K562 (cell line): ENCODE results near the gene ELF2. TPM values are rescaled to one million over a fixed set of nuclear protein-coding genes. Genes with fewer than 3 reads are reported as not detected.
A peak's percentile ranks its signal among the peaks of the same experiment; 100 is the strongest.

Experiments
- ARHGAP35 ChIP-seq: fragments of 450-650 bp; IDR thresholded peaks from 2 replicates; pipeline ENCODE4 v1.6.1; 2018; ENCODE audit not compliant: partially characterized antibody
- CBX1 ChIP-seq: sonication (generic); IDR thresholded peaks from 2 replicates; pipeline ENCODE4 v1.6.1; 2016; ENCODE audit warnings: antibody characterized with exemption, low read depth, mild to moderate bottlenecking
- CHD7 ChIP-seq: fragments of 200-600 bp; sonication (generic); IDR thresholded peaks from one replicate; pipeline ENCODE4 v1.6.1; 2012; ENCODE audit warnings: mild to moderate bottlenecking, low read depth, low read length, inconsistent platforms
- EGR1 ChIP-seq: fragments of 450-650 bp; conservative IDR thresholded peaks from 2 replicates; pipeline ENCODE4 v1.6.1; 2017; ENCODE audit warnings: mild to moderate bottlenecking
- FOXA1 ChIP-seq: fragments of 450-650 bp; IDR thresholded peaks from 2 replicates; pipeline ENCODE4 v1.6.1; 2016; ENCODE audit warnings: mild to moderate bottlenecking, borderline replicate concordance
- GABPB1 ChIP-seq: sonication (generic); formaldehyde crosslinking; IDR thresholded peaks from 2 replicates; pipeline ENCODE4 v1.8.0; 2022; ENCODE audit warnings: mild to moderate bottlenecking, missing genetic modification reagents
- MTA2 ChIP-seq: fragments of 450-650 bp; IDR thresholded peaks from 2 replicates; pipeline ENCODE4 v1.6.1; 2016; ENCODE audit warnings: low read depth
- POLR2H ChIP-seq: IDR thresholded peaks from 2 replicates; pipeline ENCODE4 v1.6.1; 2016; ENCODE audit warnings: missing genetic modification characterization, low read depth, mild to moderate bottlenecking, control low read depth, missing compliant biosample characterization, moderate library complexity
- RBM34 ChIP-seq: fragments of 200-400 bp; formaldehyde crosslinking; IDR thresholded peaks from 2 replicates; pipeline ENCODE4 v1.6.1; 2018; ENCODE audit warnings: low read length, borderline replicate concordance; ENCODE audit not compliant: insufficient read depth
- SAFB ChIP-seq: fragments of 200-400 bp; formaldehyde crosslinking; IDR thresholded peaks from 2 replicates; pipeline ENCODE4 v1.6.1; 2017; ENCODE audit warnings: low read depth, low read length, borderline replicate concordance
- SAP30 ChIP-seq: fragments of 200-600 bp; sonication (generic); IDR thresholded peaks from 2 replicates; pipeline ENCODE4 v1.6.1; 2012; ENCODE audit warnings: borderline replicate concordance, low read depth, mild to moderate bottlenecking, moderate library complexity, low read length, control low read depth, inconsistent platforms; ENCODE audit not compliant: insufficient read depth, poor library complexity, severe bottlenecking
- SREBF1 ChIP-seq: fragments of 150-350 bp; IDR thresholded peaks from 2 replicates; pipeline ENCODE4 v1.6.1; 2014; ENCODE audit warnings: antibody characterized with exemption, low read depth, low read length, borderline replicate concordance
- TOE1 ChIP-seq, 2 experiments: fragments of 450-650 bp in 1 of 2; sonication (generic) in 1 of 2; formaldehyde crosslinking in 1 of 2; IDR thresholded peaks; 2 replicates each; pipeline versions ENCODE4 v1.7.1 to v1.8.0; 2016 to 2022; ENCODE audit warnings: borderline replicate concordance in 2 of 2, mild to moderate bottlenecking in 2 of 2, antibody characterized with exemption in 1 of 2, inconsistent platforms in 1 of 2, low read depth in 1 of 2, missing genetic modification reagents in 1 of 2, moderate library complexity in 1 of 2
- TRIM24 ChIP-seq, 2 experiments: fragments of 450-650 bp; IDR thresholded peaks; 2 replicates each; pipeline ENCODE4 v1.6.1; 2016
- ZFX ChIP-seq: sonication (generic); formaldehyde crosslinking; IDR thresholded peaks from 2 replicates; pipeline ENCODE4 v1.8.0; 2022; ENCODE audit warnings: mild to moderate bottlenecking, missing genetic modification reagents, moderate library complexity
- ZNF140 ChIP-seq: fragments of 250-450 bp; sonication (Bioruptor Pico); IDR thresholded peaks from 2 replicates; pipeline ENCODE4 v1.8.0; 2021; ENCODE audit warnings: moderate library complexity, mild to moderate bottlenecking, inconsistent platforms
- ZNF311 ChIP-seq: fragments of 250-450 bp; sonication (Bioruptor Pico); IDR thresholded peaks from 2 replicates; pipeline ENCODE4 v1.4.0; 2020; ENCODE audit warnings: mild to moderate bottlenecking, moderate library complexity
- polyA plus RNA-seq, 8 experiments: library from polyadenylated mRNA; depleted of rRNA in 4 of 8; stranded (reverse) in 5 of 8; unstranded in 3 of 8; fragments of >200 nt; fragmentation: Nextera tagmentation in 2 of 8; fragmentation: Illumina TruSeq in 1 of 8; extraction: Ambion mirVana in 2 of 8; extraction: Trizol in 1 of 8; gene quantifications; 2 replicates each; pipeline versions ENCODE4 v1.2.1 to v1.2.3, GENCODE V29; 2011 to 2014; ENCODE audit warnings: inconsistent platforms in 1 of 8, missing spikeins in 1 of 8
- total RNA-seq, 7 experiments: library from RNA; depleted of rRNA in 6 of 7; stranded (reverse); fragments of >200 nt in 6 of 7; fragmentation: Illumina TruSeq in 2 of 7; extraction: Trizol in 2 of 7; gene quantifications; 2 replicates each; pipeline versions ENCODE4 v1.2.1 to v1.2.3, GENCODE V29; 2011 to 2021; ENCODE audit warnings: low replicate concordance in 1 of 7

Gene ELF2
- total and polyA plus RNA-seq, 9 of the 15 experiments (the other 6 are each of a cell fraction or from before 2014, with no cell fraction given): 9.4 to 58.7 (median 41.6) TPM

GRCh38 chr4:139015269-139015947, 161.6 kb downstream of the ELF2 start, which contains the start of gene NOCT (continued):
- TF ChIP-seq TOE1 (IDR thresholded peaks at IDR 0.05; ENCODE audit: borderline replicate concordance) (peak; percentile 98), TOE1 (CRISPR knock-in tag; IDR thresholded peaks at IDR 0.05; ENCODE audit: borderline replicate concordance, low read depth) (no peak), ZNF311 (no peak), CBX1 (peak; percentile 70; the same call in 1 of the 2 replicates), SAFB (0 out of 2 replicates have a peak, but pooled peaks have one; percentile 7), ZNF140 (CRISPR knock-in tag) (no peak), EGR1 (peak; percentile 83), RBM34 (peak; percentile 70; the same call in 1 of the 2 replicates), FOXA1 (no peak), SREBF1 (0 out of 2 replicates have a peak, but pooled peaks have one; percentile 32), SAP30 (peak; percentile 94), MTA2 (no peak), POLR2H (tag) (peak; percentile 81), TRIM24 (IDR thresholded peaks at IDR 0.05) (peak in 1 of 2 experiments; percentile 51; a peak in 1 of 4 replicates), CHD7 (no peak), GABPB1 (CRISPR knock-in tag) (peak; percentile 75; the same call in 1 of the 2 replicates), ARHGAP35 (no peak), ZFX (CRISPR knock-in tag) (peak; percentile 56)
